ENCODE results near the gene ZNF787.

ZNF787 gene

GRCh38 chr19:56144376-56144775 is 23.3 kb upstream of the ZNF787 start:
- DNase-seq (ENCODE audit: low read depth): no peak

GRCh38 chr19:56142897-56143434 is 21.9 kb upstream of the ZNF787 start:
- DNase-seq (ENCODE audit: low read depth): no peak

GRCh38 chr19:56142087-56142787 is 21.1 kb upstream of the ZNF787 start:
- no peak for DNase-seq (ENCODE audit: low read depth)

GRCh38 chr19:56141417-56141993 is 20.4 kb upstream of the ZNF787 start:
- peak; percentile 18 for DNase-seq (ENCODE audit: low read depth)

- peak; percentile 98 for DNase-seq (ENCODE audit: low read depth)
Measured at GRCh38 chr19:56140583-56141416, 19.7 kb upstream of the ZNF787 start, which contains the start of gene ZNF444. ZNF444 (plus strand) TSS chr19:56141287; CDS start chr19:56146912, 5,625 bp downstream.

- peak; percentile 7 for DNase-seq (ENCODE audit: low read depth)
Measured at GRCh38 chr19:56139847-56140582, 18.9 kb upstream of the ZNF787 start.

GRCh38 chr19:56138069-56138468 is 17.0 kb upstream of the ZNF787 start:
- DNase-seq (ENCODE audit: low read depth): no peak

GRCh38 chr19:56137405-56137804 is 16.3 kb upstream of the ZNF787 start:
- DNase-seq (ENCODE audit: low read depth): no peak

- DNase-seq (ENCODE audit: low read depth): no peak
Measured at GRCh38 chr19:56136362-56136761, 15.3 kb upstream of the ZNF787 start.

GRCh38 chr19:56134654-56134921 is 13.5 kb upstream of the ZNF787 start:
- no peak for DNase-seq (ENCODE audit: low read depth)

- DNase-seq (ENCODE audit: low read depth): peak; percentile 59
Measured at GRCh38 chr19:56133858-56134653, 13.0 kb upstream of the ZNF787 start.

GRCh38 chr19:56132316-56132822 is 11.3 kb upstream of the ZNF787 start:
- no peak for DNase-seq (ENCODE audit: low read depth)

- DNase-seq (ENCODE audit: low read depth): no peak
Measured at GRCh38 chr19:56131651-56132050, 10.6 kb upstream of the ZNF787 start.

GRCh38 chr19:56130006-56130405 is 8.9 kb upstream of the ZNF787 start:
- no peak for DNase-seq (ENCODE audit: low read depth)

- DNase-seq (ENCODE audit: low read depth): no peak
Measured at GRCh38 chr19:56126983-56127780, 6.1 kb upstream of the ZNF787 start.

- no peak for DNase-seq (ENCODE audit: low read depth)
Measured at GRCh38 chr19:56125806-56126590, 4.9 kb upstream of the ZNF787 start.

GRCh38 chr19:56124578-56124977 is 3.5 kb upstream of the ZNF787 start:
- DNase-seq (ENCODE audit: low read depth): no peak

GRCh38 chr19:56123266-56123891 is 2.3 kb upstream of the ZNF787 start:
- no peak for DNase-seq (ENCODE audit: low read depth)
